DMS53 treated with DMSO at 0.1 percent for 48 hours (cell line): Measurements from ENCODE around the gene CYP4F3.
"Not testable (repeated sequence)": the region's sequence is repeated elsewhere in the genome, so short reads cannot be mapped to it uniquely, and the experiment has no call there.

Source experiments
- DNase-seq: peaks from one replicate; lab custom pipeline; 2025; ENCODE audit not compliant: unreplicated experiment; lab: John Stamatoyannopoulos, UW

Gene CYP4F3

GRCh38 chr19:15666186-15666585 lies 25.5 kb downstream of the CYP4F3 start:
- no peak for DNase-seq

GRCh38 chr19:15666883-15667282 lies 26.2 kb downstream of the CYP4F3 start:
- DNase-seq: no peak

- DNase-seq: no peak
Observed at GRCh38 chr19:15669440-15669839, 28.7 kb downstream of the CYP4F3 start.

GRCh38 chr19:15669891-15670290 lies 29.2 kb downstream of the CYP4F3 start:
- no peak for DNase-seq

GRCh38 chr19:15671237-15671821 lies 30.6 kb downstream of the CYP4F3 start:
- no peak for DNase-seq

GRCh38 chr19:15671891-15672579 lies 31.3 kb downstream of the CYP4F3 start:
- no peak for DNase-seq

GRCh38 chr19:15672580-15673175 lies 32.0 kb downstream of the CYP4F3 start, which contains the start of gene CYP4F12:
TSS of gene CYP4F12 (plus strand) at chr19:15673087. CDS start at chr19:15673530, 443 bp downstream.
- no peak for DNase-seq

- no peak for DNase-seq
Observed at GRCh38 chr19:15673176-15673654, 32.5 kb downstream of the CYP4F3 start.

GRCh38 chr19:15675560-15675959 lies 34.9 kb downstream of the CYP4F3 start:
- DNase-seq: no peak

GRCh38 chr19:15679089-15679488 lies 38.4 kb downstream of the CYP4F3 start:
- DNase-seq: no peak

- DNase-seq: not testable (repeated sequence)
Observed at GRCh38 chr19:15679865-15680264, 39.2 kb downstream of the CYP4F3 start.

GRCh38 chr19:15680478-15681322 lies 40.0 kb downstream of the CYP4F3 start:
- DNase-seq: no peak

GRCh38 chr19:15683411-15683810 lies 42.7 kb downstream of the CYP4F3 start:
- no peak for DNase-seq

GRCh38 chr19:15684828-15685227 lies 44.1 kb downstream of the CYP4F3 start:
- DNase-seq: no peak

GRCh38 chr19:15696654-15697194 lies 56.0 kb downstream of the CYP4F3 start:
- DNase-seq: no peak

- no peak for DNase-seq
Observed at GRCh38 chr19:15701757-15702533, 61.2 kb downstream of the CYP4F3 start.

GRCh38 chr19:15702534-15702930 lies 61.8 kb downstream of the CYP4F3 start:
- DNase-seq: no peak
